GM21576 (cell line): ENCODE measurements around the gene TAOK2.
"Not testable (repeated sequence)": the region's sequence is repeated elsewhere in the genome, so short reads cannot be mapped to it uniquely, and the experiment has no call there.

Experiments
- ATAC-seq: cut with Tn5 transposase; IDR thresholded peaks from one replicate; pipeline ENCODE4 v1.9.1; 2021; ENCODE audit warnings: mild to moderate bottlenecking, moderate library complexity; ENCODE audit not compliant: unreplicated experiment

TAOK2 gene

GRCh38 chr16:30016555-30017276 lies 43.0 kb downstream of the TAOK2 start:
- ATAC-seq: no peak

- no peak for ATAC-seq
These were observed 43.6 kb downstream of the TAOK2 start for GRCh38 chr16:30017277-30017656.

DNA sequence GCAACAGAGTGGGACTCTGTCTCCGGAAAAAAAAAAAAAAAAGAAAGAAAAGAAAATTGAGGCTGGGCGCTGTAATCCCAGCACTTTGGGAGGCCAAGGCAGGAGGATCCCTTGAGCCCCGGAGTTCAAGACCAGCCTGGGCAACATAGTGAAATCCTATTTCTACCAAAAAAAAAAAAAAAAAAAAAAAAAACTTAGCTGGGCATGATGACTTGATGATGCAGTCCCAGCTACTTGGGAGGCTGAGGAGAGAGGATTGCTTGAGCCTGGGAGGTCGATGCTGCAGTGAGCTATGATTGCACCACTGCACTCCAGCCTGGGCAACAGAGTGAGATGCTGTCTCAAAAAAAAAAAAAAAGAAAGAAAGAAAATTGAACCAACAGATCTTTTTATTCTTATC lies 44.3 kb downstream of the TAOK2 start:
- not testable (repeated sequence) for ATAC-seq

DNA sequence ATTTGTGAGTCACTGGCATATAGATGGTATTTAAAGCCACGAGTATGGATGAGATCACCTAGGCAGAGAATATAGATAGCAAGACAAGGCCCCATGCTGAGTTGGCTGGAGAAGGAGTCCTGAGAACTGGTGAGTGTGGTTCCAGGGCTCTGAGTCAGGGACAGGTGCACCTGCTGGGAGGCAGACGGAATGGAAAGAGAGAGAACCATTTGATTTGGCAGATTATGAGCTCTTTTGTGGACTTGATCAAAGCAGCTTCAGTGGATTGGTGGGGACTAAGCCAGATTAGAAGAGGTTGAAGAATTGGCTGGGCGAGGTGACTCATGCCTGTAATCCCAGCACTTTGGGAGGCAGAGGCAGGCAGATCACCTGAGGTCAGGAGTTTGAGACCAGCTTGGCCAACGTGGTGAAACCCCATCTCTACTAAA lies 45.1 kb downstream of the TAOK2 start:
- ATAC-seq: no peak

DNA sequence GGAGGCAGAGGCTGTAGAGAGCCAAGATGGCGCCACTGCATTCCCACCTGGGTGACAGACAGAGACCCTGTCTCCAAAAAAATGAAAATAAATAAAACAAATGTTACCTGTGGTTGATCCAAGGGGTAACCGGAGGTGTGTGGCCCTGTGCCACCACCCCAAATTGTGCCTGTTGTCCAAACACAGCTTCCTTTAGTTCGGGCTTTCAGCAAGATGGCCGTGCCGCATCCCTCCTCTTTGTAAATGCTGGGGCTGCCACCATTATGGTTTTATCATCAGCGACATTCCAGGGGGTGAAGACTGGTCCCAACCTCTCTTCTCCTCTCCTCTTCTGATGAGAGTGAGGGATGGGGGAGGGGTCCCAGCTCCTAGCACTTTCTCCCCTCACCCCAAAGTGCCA lies 49.2 kb downstream of the TAOK2 start, which contains the start of gene C16orf92:
Gene C16orf92 (plus strand): TSS at position 312 of the 400 bp plus-strand sequence. CDS start 143 bp downstream, outside the sequence.
- no peak for ATAC-seq

DNA sequence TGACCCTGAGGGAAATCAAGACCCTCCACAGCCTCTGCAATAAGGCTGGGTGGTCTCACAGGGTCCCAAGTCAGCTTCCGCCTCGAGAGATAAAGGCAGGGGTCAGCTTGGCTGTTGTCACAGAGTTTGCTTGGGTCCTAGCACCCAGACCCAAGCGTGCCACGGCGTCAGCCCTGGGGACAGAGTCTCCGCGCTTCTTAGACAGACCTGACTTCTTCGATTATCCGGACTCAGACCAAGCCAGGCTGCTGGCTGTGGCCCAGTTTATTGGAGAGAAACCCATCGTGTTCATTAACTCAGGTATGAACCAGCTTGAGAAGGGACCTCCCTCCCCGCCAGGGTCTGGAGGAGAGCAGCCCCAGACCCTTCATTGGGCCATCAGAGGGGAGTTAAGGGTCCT lies 49.9 kb downstream of the TAOK2 start:
- ATAC-seq: no peak

- no peak for ATAC-seq
These were observed 50.8 kb downstream of the TAOK2 start for GRCh38 chr16:30024451-30024850.

DNA sequence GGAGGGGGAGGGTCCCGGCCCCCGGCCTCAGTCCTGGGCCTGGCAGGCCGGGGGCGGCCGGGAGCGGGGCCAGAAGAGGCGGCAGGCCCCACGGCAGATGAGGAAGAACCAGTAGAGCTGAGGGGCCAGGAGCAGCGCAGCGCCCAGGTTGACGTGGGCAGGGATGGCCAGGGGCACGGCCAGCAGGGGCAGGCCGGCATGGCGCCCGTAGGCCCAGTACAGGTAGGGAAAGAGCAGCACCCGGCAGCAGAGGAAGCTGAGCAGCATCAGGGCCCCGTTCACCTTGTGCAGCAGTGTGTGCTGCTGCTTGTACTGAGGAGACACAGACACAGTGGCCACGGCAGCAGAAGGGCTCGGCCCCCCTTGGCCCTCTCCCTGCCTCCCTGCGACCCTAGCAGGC lies 51.5 kb downstream of the TAOK2 start:
- no peak for ATAC-seq

DNA sequence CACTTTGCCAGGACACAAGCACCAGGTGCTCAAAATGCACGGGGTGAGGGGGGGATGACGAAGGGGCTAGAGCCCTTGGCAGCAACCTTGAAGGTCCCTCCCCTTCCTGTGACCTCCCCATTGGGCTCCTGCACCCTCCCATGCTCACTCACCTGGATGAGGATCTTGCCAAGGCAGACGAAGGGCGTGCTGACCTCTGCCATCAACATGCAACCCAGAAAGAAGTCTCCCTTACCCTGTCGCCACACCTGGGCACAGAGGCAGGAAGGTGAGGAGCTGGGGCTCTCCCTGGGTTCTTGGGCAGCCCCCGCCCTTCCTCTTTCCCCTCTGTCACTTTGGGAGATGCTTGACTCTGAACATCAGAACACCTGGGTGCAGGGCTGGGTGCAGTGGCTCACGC lies 51.9 kb downstream of the TAOK2 start:
- ATAC-seq: no peak

GRCh38 chr16:30026449-30026848 lies 52.8 kb downstream of the TAOK2 start:
- no peak for ATAC-seq

GRCh38 chr16:30027588-30028437 lies 54.1 kb downstream of the TAOK2 start:
- ATAC-seq: no peak

DNA sequence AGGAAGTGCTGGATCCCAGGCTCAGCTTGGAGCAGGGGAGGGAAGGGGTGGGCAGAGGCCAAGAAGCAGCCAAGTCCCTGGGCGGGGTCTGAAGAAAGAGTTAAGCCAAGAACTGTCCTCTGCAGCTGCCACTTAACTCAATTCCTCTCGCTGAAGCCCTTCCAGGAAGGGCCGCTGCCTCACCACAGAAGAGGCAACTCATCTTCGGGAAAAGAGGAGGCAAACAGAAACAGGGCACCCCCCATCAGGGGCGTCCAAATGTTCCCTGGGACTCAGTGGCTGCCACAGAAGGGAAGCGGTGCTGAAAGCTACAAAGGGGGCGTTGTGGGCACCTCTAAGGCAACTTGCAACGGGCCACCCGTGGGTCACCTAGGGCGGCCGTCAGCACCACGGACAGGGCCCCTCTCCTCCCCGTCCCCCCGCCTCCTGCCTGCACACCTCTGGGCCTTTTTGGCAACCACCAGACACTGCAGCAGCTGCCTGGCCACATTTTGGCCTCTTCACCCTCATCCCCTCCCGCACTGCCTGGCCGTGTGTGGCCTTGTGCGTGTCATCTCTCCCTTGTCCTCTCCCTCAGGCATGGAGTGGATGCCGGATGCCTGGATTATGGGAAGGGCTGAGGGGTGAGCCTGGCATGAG lies 54.9 kb downstream of the TAOK2 start:
- no peak for ATAC-seq

DNA sequence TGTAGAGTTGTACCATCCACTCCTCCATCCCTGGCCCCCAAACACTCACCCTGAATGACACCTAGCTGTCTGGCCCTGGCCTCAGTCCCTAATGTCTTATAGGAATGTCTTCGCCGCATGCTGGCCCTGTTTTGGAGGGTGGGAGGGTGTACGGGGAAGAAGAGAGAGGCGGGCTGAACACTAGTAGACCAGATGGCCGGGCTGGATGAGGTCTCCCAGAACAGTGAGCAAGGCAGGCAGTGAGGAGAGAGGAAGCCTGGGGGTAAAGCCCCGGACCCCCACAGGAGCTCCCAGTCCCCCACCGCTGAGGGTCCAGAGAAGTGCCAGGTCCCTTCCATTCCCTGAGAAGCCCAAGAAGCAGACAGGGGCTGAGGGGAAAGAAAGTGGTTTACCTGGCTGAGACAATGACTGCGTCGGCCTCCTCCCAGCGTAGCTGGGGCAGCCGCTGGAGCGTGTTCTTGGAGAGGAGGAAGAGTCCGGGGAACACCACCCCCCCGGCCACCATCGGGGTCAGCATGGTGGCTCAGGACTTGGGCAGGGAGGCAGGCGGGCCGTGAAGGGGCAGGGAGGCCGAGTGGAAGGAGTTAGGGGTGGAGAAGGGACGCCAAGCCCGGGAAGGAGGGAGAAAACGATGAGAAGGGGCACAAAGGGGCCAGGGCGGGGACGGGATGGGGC lies 56.5 kb downstream of the TAOK2 start:
- ATAC-seq: no peak

- ATAC-seq: no peak
These were observed 57.3 kb downstream of the TAOK2 start, which contains the start of gene TLCD3B for GRCh38 chr16:30030841-30031413. Gene TLCD3B, minus strand, starts transcription at chr16:30031271. Its CDS starts 744 bp downstream, at chr16:30030527.

GRCh38 chr16:30031477-30031918 lies 57.8 kb downstream of the TAOK2 start:
- no peak for ATAC-seq

DNA sequence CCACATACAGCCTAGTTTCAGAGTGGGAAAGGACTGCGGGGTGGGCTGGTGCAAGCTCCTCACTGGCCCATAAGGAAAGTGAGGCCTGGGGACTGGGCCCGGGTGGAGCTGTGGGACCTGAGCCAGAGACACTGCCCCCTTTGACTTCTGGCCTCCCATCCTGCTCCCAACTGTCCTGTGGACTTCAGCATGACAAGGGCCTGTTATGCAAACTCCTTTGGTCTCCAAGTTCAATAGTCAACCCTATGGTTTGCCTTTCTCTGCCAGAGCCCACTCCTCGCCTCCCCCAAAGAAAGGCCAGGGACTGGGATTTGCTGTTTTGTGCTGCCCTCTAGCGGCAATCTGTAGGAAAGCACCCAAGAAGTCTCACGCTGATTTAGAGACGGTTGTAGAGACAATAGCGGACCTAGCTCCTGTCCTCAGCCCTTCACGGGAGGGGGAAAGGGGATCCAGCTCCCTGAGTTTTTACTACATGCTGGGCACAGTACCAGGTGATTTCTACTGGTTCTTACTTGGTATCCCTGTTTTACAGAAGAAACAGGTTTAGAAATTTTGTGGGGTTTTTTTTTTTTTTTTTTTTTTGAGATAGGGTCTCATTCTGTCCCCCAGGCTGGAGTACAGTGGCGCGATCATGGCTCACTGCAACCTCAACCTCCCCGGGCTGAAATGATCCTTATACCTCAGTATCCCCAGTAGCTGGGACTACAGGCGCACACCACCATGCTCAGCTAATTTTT lies 58.6 kb downstream of the TAOK2 start:
- no peak for ATAC-seq

DNA sequence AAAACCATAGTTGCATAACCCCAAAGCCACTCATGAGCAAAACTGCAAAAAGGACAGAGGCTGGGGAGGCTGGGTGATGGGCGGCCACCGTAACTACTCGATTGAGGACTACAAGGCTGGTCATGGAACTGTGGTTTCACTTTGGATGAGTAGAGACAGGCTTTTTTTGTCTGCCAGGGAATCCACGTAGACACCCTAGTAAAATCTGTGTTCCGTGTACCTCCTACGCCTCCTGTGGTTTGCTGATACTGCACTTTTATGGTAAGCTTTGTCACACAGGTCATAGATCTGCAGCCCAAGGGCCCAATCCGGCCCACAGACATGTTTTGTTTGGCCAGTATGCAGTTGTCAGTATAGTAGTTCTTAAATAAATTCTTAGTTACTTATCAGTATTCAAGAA lies 59.6 kb downstream of the TAOK2 start:
- ATAC-seq: no peak

DNA sequence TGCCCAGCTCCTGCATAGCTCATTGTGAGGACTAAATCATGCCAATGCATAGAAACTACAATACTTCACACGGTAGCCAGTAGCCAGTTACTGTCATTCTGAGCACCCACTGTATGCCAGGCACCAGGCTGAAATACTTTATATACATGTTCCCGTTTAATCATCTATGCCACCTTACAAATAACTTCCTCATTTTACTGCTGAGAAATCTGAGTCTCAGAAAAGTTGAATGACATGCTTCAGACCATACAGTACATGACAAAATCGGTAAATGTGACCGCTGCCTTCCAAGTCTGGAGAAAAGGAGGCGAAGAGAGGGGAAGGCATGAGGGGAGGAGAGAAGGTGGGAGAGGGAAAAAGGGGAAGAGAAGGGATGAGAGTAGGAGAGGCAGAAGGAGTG lies 66.6 kb downstream of the TAOK2 start:
- no peak for ATAC-seq

- ATAC-seq: not testable (repeated sequence)
These were observed 67.0 kb downstream of the TAOK2 start for GRCh38 chr16:30040690-30041089.

DNA sequence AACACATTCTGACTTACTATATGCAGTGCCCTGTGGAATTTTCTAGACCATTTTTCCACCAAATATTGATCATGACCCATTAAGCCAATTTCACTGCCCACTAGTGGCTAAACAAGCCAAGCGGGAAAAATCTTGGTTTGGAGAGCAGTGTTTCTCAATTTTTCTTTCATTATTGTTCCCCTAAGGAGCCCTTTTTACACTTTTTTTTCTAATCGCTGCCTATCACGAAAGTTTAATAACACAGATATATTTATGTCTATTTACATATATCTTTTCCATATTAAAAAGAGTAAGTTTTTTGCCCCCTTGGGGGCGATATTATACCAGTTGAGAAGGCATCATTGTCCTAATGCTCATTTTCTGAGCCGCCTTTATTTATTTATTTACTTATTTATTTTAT lies 68.2 kb downstream of the TAOK2 start:
- ATAC-seq: no peak
